Upper lobe of left lung (tissue), 6 donors: Measurements from ENCODE around the gene CISD1. TPM values are rescaled to one million over a fixed set of nuclear protein-coding genes. Genes with fewer than 3 reads are reported as not detected.

Experiments used
- ATAC-seq, 2 donors: fragments of 200-7000 bp; cut with Tn5 transposase; one replicate each; pipeline ENCODE4 v1.9.1; 2022; ENCODE audit warnings: mild to moderate bottlenecking in 2 of 2, moderate library complexity in 2 of 2; ENCODE audit not compliant: low FRiP score in 2 of 2
- DNase-seq, 2 donors: peaks; one replicate each; pipeline ENCODE4 v3.0.0-alpha.2; 2019 to 2020
- H3K27ac ChIP-seq, 4 donors: fragments of 200-600 bp; sonication (generic); one replicate each; pipeline ENCODE4 v1.5.1; 2016 to 2019
- H3K27me3 ChIP-seq, 4 donors: fragments of 200-600 bp; sonication (generic); one replicate each; pipeline ENCODE4 v1.5.1; 2017 to 2019
- H3K36me3 ChIP-seq, 4 donors: fragments of 200-600 bp; sonication (generic); one replicate each; pipeline ENCODE4 v1.5.1; 2016 to 2019
- H3K4me1 ChIP-seq, 4 donors: fragments of 200-600 bp; sonication (generic); one replicate each; pipeline ENCODE4 v1.5.1; 2018 to 2019
- H3K4me3 ChIP-seq, 4 donors: fragments of 200-600 bp; sonication (generic); one replicate each; pipeline ENCODE4 v1.5.1; 2017 to 2019; ENCODE audit warnings: mild to moderate bottlenecking in 2 of 4, moderate library complexity in 1 of 4
- H3K9me3 ChIP-seq, 4 donors: fragments of 200-600 bp; sonication (generic); one replicate each; pipeline ENCODE4 v1.5.1; 2018 to 2019
- EP300 ChIP-seq, 4 donors: sonication (generic); formaldehyde crosslinking; IDR thresholded peaks; one replicate each; pipeline ENCODE4 v1.5.1; 2017; ENCODE audit warnings: antibody characterized with exemption in 4 of 4, control low read depth in 2 of 4
- POLR2A ChIP-seq, 4 donors: fragments of 450-650 bp; IDR thresholded peaks; one replicate each; pipeline ENCODE4 v1.5.1; 2016 to 2017; ENCODE audit warnings: antibody characterized with exemption in 4 of 4, mild to moderate bottlenecking in 2 of 4
- POLR2AphosphoS5 ChIP-seq, 2 donors: sonication (generic); formaldehyde crosslinking; IDR thresholded peaks; one replicate each; pipeline ENCODE4 v1.5.1; 2017; ENCODE audit warnings: antibody characterized with exemption in 2 of 2
- WGBS, 2 donors: methylation state at CpG; one replicate each; pipeline ENCODE4 v1.1.5; 2017 to 2018; 5-methylcytosine and 5-hydroxymethylcytosine counted together
- total RNA-seq, 6 donors: library from RNA; depleted of rRNA in 4 of 6; stranded (reverse); fragments of >200 nt in 4 of 6; gene quantifications; one replicate each; pipeline versions ENCODE4 v1.1.0 to v1.2.1, GENCODE V29; 2016 to 2021
- TF ChIP-seq, protein P1 (sequence below), 6 experiments: fragments of 450-650 bp in 4 of 6; fragments of 200-600 bp in 2 of 6; sonication (generic) in 2 of 6; IDR thresholded peaks; one replicate each; pipeline ENCODE4 v1.5.1; 2016 to 2019; ENCODE audit warnings: antibody characterized with exemption in 6 of 6
- donor health status: DM: no; HTN: no; CAD: no; lungs with moderate emphysema.
- donor health status: DM: no; HTN: yes; CAD: no; lungs with severe emphysema.

CISD1 gene
- total RNA-seq, 6 donors from 2014 or later = 6.3 to 19.4 (median 13.8) TPM

DNA sequence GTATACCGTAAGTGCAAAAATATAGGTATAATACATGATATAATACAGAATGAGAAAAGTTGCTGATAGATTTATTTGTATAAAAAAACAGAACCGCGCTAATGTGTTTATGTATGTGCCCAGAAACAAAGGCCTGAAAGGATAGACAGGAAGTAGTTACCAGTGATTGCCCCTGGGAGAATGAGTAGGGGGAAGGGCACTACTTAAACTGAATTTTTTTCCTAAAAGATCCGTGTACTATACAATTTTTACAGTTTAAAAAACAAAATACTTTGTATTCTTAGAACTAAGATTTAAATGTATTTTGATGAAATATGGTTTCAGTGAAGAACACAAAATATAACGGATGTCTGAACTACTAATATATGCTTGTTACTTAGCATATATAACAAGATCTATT lies 4.2 kb upstream of the CISD1 start:
- 53 to 56% methylated on average over 5 of the region's 5 CpGs for WGBS, 2 donors
- TF ChIP-seq EP300 (IDR thresholded peaks at IDR 0.05) (no peak), POLR2AphosphoS5 (IDR thresholded peaks at IDR 0.05) (no peak), POLR2A (IDR thresholded peaks at IDR 0.05) (no peak)
- TF ChIP-seq, protein P1, sequence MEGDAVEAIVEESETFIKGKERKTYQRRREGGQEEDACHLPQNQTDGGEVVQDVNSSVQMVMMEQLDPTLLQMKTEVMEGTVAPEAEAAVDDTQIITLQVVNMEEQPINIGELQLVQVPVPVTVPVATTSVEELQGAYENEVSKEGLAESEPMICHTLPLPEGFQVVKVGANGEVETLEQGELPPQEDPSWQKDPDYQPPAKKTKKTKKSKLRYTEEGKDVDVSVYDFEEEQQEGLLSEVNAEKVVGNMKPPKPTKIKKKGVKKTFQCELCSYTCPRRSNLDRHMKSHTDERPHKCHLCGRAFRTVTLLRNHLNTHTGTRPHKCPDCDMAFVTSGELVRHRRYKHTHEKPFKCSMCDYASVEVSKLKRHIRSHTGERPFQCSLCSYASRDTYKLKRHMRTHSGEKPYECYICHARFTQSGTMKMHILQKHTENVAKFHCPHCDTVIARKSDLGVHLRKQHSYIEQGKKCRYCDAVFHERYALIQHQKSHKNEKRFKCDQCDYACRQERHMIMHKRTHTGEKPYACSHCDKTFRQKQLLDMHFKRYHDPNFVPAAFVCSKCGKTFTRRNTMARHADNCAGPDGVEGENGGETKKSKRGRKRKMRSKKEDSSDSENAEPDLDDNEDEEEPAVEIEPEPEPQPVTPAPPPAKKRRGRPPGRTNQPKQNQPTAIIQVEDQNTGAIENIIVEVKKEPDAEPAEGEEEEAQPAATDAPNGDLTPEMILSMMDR (IDR thresholded peaks at IDR 0.05) = no peak
- H3K9me3 ChIP-seq = no peaks in the 10 kb centered on the region
- peaks cover 10 to 29% (median 20%) of the 10 kb centered on the region in 4 donors for H3K4me1 ChIP-seq
- DNase-seq (no peak), ATAC-seq (no peak)
- peak overlapping the region in 1 of 4 donors; percentile 40 for H3K27ac ChIP-seq
- no peaks in the 10 kb centered on the region for H3K27me3 ChIP-seq
- H3K36me3 ChIP-seq = no peaks in the 10 kb centered on the region
- no peak overlapping the region for H3K4me3 ChIP-seq

DNA sequence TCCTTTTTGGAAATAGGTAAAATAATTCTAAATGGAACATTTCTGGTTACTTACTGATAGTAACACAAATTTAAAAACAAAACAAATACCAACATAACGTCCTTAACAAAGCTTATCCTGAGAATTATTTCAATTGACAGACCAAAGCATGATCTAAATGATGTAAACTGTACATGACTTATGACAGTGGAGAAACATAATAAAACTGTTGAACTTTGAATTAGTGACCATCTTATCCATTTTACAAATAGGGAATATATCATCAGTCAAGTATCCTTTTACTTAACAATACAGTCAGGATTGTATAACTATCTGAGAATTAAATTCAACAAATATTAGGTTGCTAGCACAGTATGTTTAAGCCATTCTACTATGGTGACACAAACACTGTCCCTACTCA lies 3.7 kb upstream of the CISD1 start:
- DNase-seq = no peak
- 31 to 33% methylated on average over 1 of the region's 1 CpG for WGBS, 2 donors
- peak overlapping the region in 3 of 4 donors; percentile 98 to 99 (median 99) for H3K27ac ChIP-seq

DNA sequence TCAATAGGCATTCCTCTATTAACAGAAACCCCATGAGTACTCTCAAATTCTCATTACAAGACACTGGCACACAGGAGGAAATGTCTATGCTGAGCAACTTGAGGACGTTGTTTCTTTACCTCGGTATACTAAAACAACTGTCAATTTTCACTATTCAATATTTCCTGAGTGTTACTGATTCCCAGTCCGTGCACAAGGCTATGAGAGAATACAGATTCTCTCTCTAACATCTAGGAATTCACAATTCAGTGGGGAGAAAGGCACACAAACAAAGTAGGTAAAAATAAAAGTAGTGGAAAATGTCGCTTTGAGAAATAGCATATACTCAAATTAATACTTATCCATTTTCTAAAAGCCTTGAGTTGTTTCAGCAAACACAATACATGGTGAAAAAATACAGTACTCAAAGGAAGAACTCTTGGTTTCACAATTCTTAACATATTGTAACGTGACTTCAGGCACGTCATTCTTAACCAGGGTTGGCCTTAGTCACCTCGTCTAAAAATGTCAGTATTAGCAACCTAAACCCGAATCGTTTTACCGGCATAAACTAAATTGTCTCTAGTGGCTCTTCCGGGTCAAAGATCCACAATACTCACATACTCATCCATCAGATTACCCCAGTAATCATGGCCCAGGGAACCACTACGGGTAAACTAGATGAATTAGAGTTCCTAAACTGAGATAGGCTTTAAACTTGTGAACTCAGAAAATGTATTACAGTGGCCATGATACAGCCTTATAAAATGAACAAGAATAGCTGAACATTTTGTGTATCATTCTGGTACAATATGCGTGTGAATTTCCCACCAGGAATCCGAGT lies 2.7 kb upstream of the CISD1 start:
- Histone ChIP-seq H3K4me1 (peaks cover 13 to 34% (median 24%) of the 10 kb centered on the region in 4 donors), H3K27ac (peak overlapping the region; percentile 98 to 99 (median 99)), H3K27me3 (no peaks in the 10 kb centered on the region), H3K4me3 (peak overlapping the region; percentile 64 to 89 (median 79)), H3K9me3 (no peaks in the 10 kb centered on the region), H3K36me3 (no peaks in the 10 kb centered on the region)
- TF ChIP-seq POLR2AphosphoS5 (IDR thresholded peaks at IDR 0.05) = peak in 1 of 2 donors; percentile 44
- TF ChIP-seq, protein P1 (IDR thresholded peaks at IDR 0.05) = no peak
- ATAC-seq (peak in 1 of 2 donors; percentile 14), DNase-seq (no peak)
- 2 to 5% methylated on average over 14 of the region's 14 CpGs for WGBS, 2 donors

More for the DNA sequence above, 3.7 kb upstream of the CISD1 start:
- H3K36me3 ChIP-seq = no peaks in the 10 kb centered on the region
- TF ChIP-seq POLR2AphosphoS5 (IDR thresholded peaks at IDR 0.05) (no peak), POLR2A (IDR thresholded peaks at IDR 0.05) (no peak), EP300 (IDR thresholded peaks at IDR 0.05) (no peak)
- TF ChIP-seq, protein P1 (IDR thresholded peaks at IDR 0.05) = no peak
- H3K4me3 ChIP-seq = peak overlapping the region in 1 of 4 donors; percentile 89
- no peak for ATAC-seq
- no peaks in the 10 kb centered on the region for H3K27me3 ChIP-seq
- H3K4me1 ChIP-seq = peaks cover 13 to 34% (median 24%) of the 10 kb centered on the region in 4 donors
- H3K9me3 ChIP-seq = no peaks in the 10 kb centered on the region

DNA sequence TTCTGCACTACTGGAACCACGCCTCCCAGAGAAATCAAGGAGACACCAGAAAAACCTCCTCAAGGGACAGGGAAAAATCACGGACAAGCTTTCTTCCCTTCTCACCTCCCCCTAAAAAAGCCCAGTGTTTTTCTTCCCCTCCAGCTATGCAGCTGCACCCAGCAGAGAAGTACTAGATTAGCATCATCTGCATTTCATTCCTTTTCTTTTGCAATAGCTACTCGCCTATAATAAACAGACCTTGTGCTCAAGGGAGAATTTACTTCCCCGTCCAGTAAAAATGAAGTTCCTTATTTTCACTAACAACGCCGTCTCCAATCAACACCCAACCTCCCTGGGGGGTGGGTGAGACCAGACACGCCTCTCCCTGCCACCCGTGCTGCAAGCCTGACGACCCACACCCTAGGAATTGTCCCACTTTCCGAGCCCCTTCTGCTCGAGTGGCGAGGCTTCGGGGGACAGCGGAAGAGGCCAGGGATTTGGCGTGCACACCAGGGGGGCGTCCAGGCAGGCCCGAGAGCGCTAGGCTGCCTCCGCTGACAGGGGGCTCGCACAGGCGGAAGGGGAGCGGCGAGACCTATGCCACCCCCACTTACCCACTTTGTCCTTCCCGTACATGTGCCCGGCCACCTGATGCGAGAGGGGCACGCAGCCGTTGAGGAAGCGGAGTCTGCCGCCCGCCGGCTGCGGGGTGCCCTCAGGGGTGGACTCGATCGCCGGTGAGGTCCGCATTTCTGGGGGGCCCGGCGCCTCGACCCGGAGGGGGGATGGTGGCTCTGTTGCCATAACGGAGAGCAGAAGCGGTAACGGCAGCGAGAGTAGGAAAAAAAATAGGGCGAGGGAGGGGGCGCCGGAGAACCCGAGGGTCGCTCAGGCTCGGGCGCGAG lies 1.9 kb upstream of the CISD1 start:
- DNase-seq (peak; percentile 80 to 91), ATAC-seq (peak; percentile 54 to 61)
- Histone ChIP-seq H3K27me3 (no peaks in the 10 kb centered on the region), H3K27ac (peak overlapping the region; percentile 98 to 99 (median 99)), H3K4me1 (peaks cover 13 to 34% (median 24%) of the 10 kb centered on the region in 4 donors), H3K4me3 (peak overlapping the region; percentile 64 to 89 (median 79)), H3K9me3 (no peaks in the 10 kb centered on the region), H3K36me3 (no peaks in the 10 kb centered on the region)
- TF ChIP-seq POLR2A (IDR thresholded peaks at IDR 0.05) (peak in 2 of 4 donors; percentile 40 to 41), POLR2AphosphoS5 (IDR thresholded peaks at IDR 0.05) (peak; percentile 46 to 55), EP300 (IDR thresholded peaks at IDR 0.05) (peak in 1 of 4 donors; percentile 25)
- TF ChIP-seq, protein P1 (IDR thresholded peaks at IDR 0.05) = peak in 1 of 6 experiments; percentile 13
- 0 to 1% methylated on average over 28 to 49 of the region's 53 CpGs for whole genome bisulfite sequencing, 2 donors
